Natural killer cell (primary cell): Measurements from ENCODE around the gene PCYT1B. TPM values are rescaled to one million over a fixed set of nuclear protein-coding genes. Genes with fewer than 3 reads are reported as not detected.

ENCODE experiments used
- ATAC-seq, 3 donors: fragments of 150-1000 bp in 2 of 3; fragments of 200-7000 bp in 1 of 3; cut with Tn5 transposase; 1 replicate in 1 of 3; 2 replicates in 2 of 3; pipeline ENCODE4 v1.10.0; 2021; ENCODE audit warnings: mild to moderate bottlenecking in 2 of 3, moderate library complexity in 2 of 3
- DNase-seq, 2 donors: peaks; one replicate each; pipeline versions ENCODE4 v3.0.0 to v3.0.0-alpha.2; 2013 to 2021; ENCODE audit warnings: mixed read lengths in 1 of 2
- H3K27ac ChIP-seq: one replicate; pipeline ENCODE4 v1.5.1; 2013; ENCODE audit warnings: mild to moderate bottlenecking, low read length
- H3K27me3 ChIP-seq: one replicate; pipeline ENCODE4 v1.6.1; 2013; ENCODE audit warnings: low read length; ENCODE audit not compliant: control insufficient read depth, insufficient read depth
- H3K36me3 ChIP-seq: one replicate; pipeline ENCODE4 v1.6.1; 2013; ENCODE audit warnings: low read length; ENCODE audit not compliant: control insufficient read depth, insufficient read depth
- H3K4me1 ChIP-seq: one replicate; pipeline ENCODE4 v1.6.1; 2013; ENCODE audit warnings: low read length; ENCODE audit not compliant: control insufficient read depth, insufficient read depth
- H3K4me3 ChIP-seq: one replicate; pipeline ENCODE4 v1.5.1; 2013; ENCODE audit warnings: low read length
- H3K9me3 ChIP-seq: one replicate; pipeline ENCODE4 v1.6.1; 2013; ENCODE audit warnings: low read length; ENCODE audit not compliant: control insufficient read depth, insufficient read depth
- H3K27ac Mint-ChIP-seq, 2 donors: one replicate each; pipeline ENCODE4 v1.8.0; 2022; ENCODE audit warnings: mild to moderate bottlenecking in 2 of 2, mixed read lengths in 2 of 2, moderate library complexity in 1 of 2
- H3K27me3 Mint-ChIP-seq, 2 donors: one replicate each; pipeline ENCODE4 v1.8.0; 2022; ENCODE audit warnings: low read depth in 2 of 2, mixed read lengths in 2 of 2
- H3K36me3 Mint-ChIP-seq: one replicate; pipeline ENCODE4 v1.8.0; 2022; ENCODE audit warnings: mixed read lengths
- H3K4me1 Mint-ChIP-seq, 2 donors: one replicate each; pipeline ENCODE4 v1.8.0; 2022; ENCODE audit warnings: mixed read lengths in 2 of 2
- H3K4me3 Mint-ChIP-seq: one replicate; pipeline ENCODE4 v1.8.0; 2022; ENCODE audit warnings: mild to moderate bottlenecking, moderate library complexity, mixed read lengths
- H3K9me3 Mint-ChIP-seq, 2 donors: one replicate each; pipeline ENCODE4 v1.8.0; 2022; ENCODE audit warnings: mixed read lengths in 2 of 2
- WGBS: methylation state at CpG from one replicate; pipeline ENCODE4 v1.1.7; 2013; ENCODE audit warnings: missing lambda C conversion rate; ENCODE audit not compliant: insufficient coverage; 5-methylcytosine and 5-hydroxymethylcytosine counted together
- intact Hi-C: fragments of 100-400 bp; cut with micrococcal nuclease; formaldehyde crosslinking; loops from one replicate; pipeline ENCODE4 v1.14.2; 2022
- total RNA-seq, 4 donors: library from RNA; stranded (reverse); fragments of 120-200 nt in 1 of 4; gene quantifications; one replicate each; pipeline versions ENCODE4 v1.2.3 to v1.2.4, GENCODE V29; 2013 to 2022
- TF ChIP-seq, protein P1 (sequence below): fragments of 200-600 bp; IDR thresholded peaks from one replicate; pipeline ENCODE4 v1.8.0; 2022; ENCODE audit warnings: antibody characterized with exemption

Gene PCYT1B
- total RNA-seq, 3 donors from 2014 or later (not counting 1 experiment from before 2014, with no cell fraction given), result 0.41 to 0.48 (median 0.42) TPM

GRCh38 chrX:24651783-24652182 lies 4.6 kb upstream of the PCYT1B start:
- no peak overlapping the region for H3K4me3 Mint-ChIP-seq
- Histone ChIP-seq H3K27ac (no peak overlapping the region), H3K4me3 (no peak overlapping the region), H3K27me3 (no peaks in the 10 kb centered on the region), H3K9me3 (no peaks in the 10 kb centered on the region), H3K4me1 (peaks cover 11% of the 10 kb centered on the region), H3K36me3 (no peaks in the 10 kb centered on the region)
- H3K9me3 Mint-ChIP-seq, result no peaks in the 10 kb centered on the region
- intact Hi-C loops, result no loop called here
- no peaks in the 10 kb centered on the region for H3K36me3 Mint-ChIP-seq
- ATAC-seq (no peak), DNase-seq (no peak)
- peaks cover 13% of the 10 kb centered on the region in 2 donors for H3K4me1 Mint-ChIP-seq
- TF ChIP-seq, protein P1, sequence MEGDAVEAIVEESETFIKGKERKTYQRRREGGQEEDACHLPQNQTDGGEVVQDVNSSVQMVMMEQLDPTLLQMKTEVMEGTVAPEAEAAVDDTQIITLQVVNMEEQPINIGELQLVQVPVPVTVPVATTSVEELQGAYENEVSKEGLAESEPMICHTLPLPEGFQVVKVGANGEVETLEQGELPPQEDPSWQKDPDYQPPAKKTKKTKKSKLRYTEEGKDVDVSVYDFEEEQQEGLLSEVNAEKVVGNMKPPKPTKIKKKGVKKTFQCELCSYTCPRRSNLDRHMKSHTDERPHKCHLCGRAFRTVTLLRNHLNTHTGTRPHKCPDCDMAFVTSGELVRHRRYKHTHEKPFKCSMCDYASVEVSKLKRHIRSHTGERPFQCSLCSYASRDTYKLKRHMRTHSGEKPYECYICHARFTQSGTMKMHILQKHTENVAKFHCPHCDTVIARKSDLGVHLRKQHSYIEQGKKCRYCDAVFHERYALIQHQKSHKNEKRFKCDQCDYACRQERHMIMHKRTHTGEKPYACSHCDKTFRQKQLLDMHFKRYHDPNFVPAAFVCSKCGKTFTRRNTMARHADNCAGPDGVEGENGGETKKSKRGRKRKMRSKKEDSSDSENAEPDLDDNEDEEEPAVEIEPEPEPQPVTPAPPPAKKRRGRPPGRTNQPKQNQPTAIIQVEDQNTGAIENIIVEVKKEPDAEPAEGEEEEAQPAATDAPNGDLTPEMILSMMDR, result no peak
- H3K27ac Mint-ChIP-seq, result no peak overlapping the region
- H3K27me3 Mint-ChIP-seq, result peaks cover 7% of the 10 kb centered on the region in 2 donors
- 95% methylated on average over 1 of the region's 2 CpGs for WGBS

- no peaks in the 10 kb centered on the region for H3K9me3 ChIP-seq
- Mint-ChIP-seq H3K36me3 (no peaks in the 10 kb centered on the region), H3K9me3 (no peaks in the 10 kb centered on the region), H3K27ac (no peak overlapping the region), H3K4me3 (no peak overlapping the region), H3K4me1 (peaks cover 15 to 21% of the 10 kb centered on the region in 2 donors), H3K27me3 (peaks cover 7% of the 10 kb centered on the region in 2 donors)
- H3K36me3 ChIP-seq, result no peaks in the 10 kb centered on the region
- WGBS, result 64% methylated on average over 2 of the region's 6 CpGs
- ATAC-seq (no peak), DNase-seq (no peak)
- TF ChIP-seq, protein P1, result no peak
- peaks cover 15% of the 10 kb centered on the region for H3K4me1 ChIP-seq
- intact Hi-C loops, result no loop called here
- no peak overlapping the region for H3K27ac ChIP-seq
- no peak overlapping the region for H3K4me3 ChIP-seq
- H3K27me3 ChIP-seq, result no peaks in the 10 kb centered on the region
Measured at GRCh38 chrX:24648495-24648894, 1.3 kb upstream of the PCYT1B start.

GRCh38 chrX:24646745-24647182 lies 383 bp downstream of the PCYT1B start:
- H3K36me3 ChIP-seq, result no peaks in the 10 kb centered on the region
- peak in 1 of 2 donors; percentile 12 for DNase-seq
- Mint-ChIP-seq H3K4me1 (peaks cover 15 to 21% of the 10 kb centered on the region in 2 donors), H3K4me3 (peak overlapping the region; percentile 81), H3K36me3 (no peaks in the 10 kb centered on the region), H3K27ac (peak overlapping the region; percentile 28 to 91), H3K27me3 (peaks cover 7% of the 10 kb centered on the region in 2 donors), H3K9me3 (no peaks in the 10 kb centered on the region)
- WGBS, result 2% methylated on average over 12 of the region's 13 CpGs
- TF ChIP-seq, protein P1, result no peak
- H3K27me3 ChIP-seq, result no peaks in the 10 kb centered on the region
- no peaks in the 10 kb centered on the region for H3K9me3 ChIP-seq
- no peak overlapping the region for H3K27ac ChIP-seq
- H3K4me3 ChIP-seq, result peak overlapping the region; percentile 2
- intact Hi-C loops, result no loop called here
- peak; percentile 42 to 46 (median 43) for ATAC-seq
- H3K4me1 ChIP-seq, result peaks cover 15% of the 10 kb centered on the region

DNA sequence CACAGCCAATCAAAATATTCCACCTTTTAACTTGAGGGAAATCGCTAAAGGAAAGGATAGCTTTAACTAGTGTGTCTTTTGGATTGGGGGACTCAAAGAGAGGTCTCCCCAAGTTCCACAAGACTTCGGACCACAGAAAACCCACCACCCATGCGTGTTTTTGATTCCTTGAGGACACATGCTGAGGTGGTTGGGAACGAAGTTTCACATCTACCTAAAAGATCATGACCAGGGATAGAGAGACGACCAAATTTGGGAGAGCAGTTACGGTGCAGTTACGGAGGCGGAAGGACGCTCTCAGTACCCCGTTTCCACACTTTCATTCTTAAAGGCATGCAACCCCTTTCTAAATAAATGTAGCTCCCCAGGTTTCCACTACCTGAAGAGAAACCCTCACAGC lies 1.1 kb downstream of the PCYT1B start:
- Histone ChIP-seq H3K9me3 (no peaks in the 10 kb centered on the region), H3K4me3 (no peak overlapping the region), H3K27ac (no peak overlapping the region), H3K27me3 (no peaks in the 10 kb centered on the region), H3K36me3 (no peaks in the 10 kb centered on the region), H3K4me1 (peaks cover 15% of the 10 kb centered on the region)
- 17% methylated on average over 5 of the region's 10 CpGs for WGBS
- H3K36me3 Mint-ChIP-seq, result no peaks in the 10 kb centered on the region
- H3K9me3 Mint-ChIP-seq, result no peaks in the 10 kb centered on the region
- ATAC-seq, result no peak
- H3K4me3 Mint-ChIP-seq, result peak overlapping the region; percentile 22
- peaks cover 7 to 10% of the 10 kb centered on the region in 2 donors for H3K27me3 Mint-ChIP-seq
- no peak for DNase-seq
- intact Hi-C loops, result no loop called here
- peaks cover 15 to 21% of the 10 kb centered on the region in 2 donors for H3K4me1 Mint-ChIP-seq
- TF ChIP-seq, protein P1, result no peak
- H3K27ac Mint-ChIP-seq, result no peak overlapping the region
